Gastrocnemius medialis (tissue), 4 donors: ENCODE results near the gene MOSMO.

Source experiments
- CTCF ChIP-seq, 5 experiments: fragments of 450-650 bp in 3 of 5; fragments of 200-600 bp in 2 of 5; sonication (generic) in 2 of 5; IDR thresholded peaks in 4 of 5; conservative IDR thresholded peaks in 1 of 5; 1 replicate in 4 of 5; 2 replicates in 1 of 5; pipeline ENCODE4 v1.5.1; 2016 to 2019; ENCODE audit warnings: antibody characterized with exemption in 5 of 5, mild to moderate bottlenecking in 3 of 5, moderate library complexity in 3 of 5
- POLR2A ChIP-seq, 2 donors: fragments of 450-650 bp; IDR thresholded peaks; one replicate each; pipeline ENCODE4 v1.6.1; 2017; ENCODE audit warnings: antibody characterized with exemption in 2 of 2, mild to moderate bottlenecking in 2 of 2, moderate library complexity in 2 of 2

- TF ChIP-seq CTCF (IDR thresholded peaks at IDR 0.05 in 4 of 5, conservative IDR thresholded peaks at IDR 0.05 in 1 of 5) (no peak), POLR2A (IDR thresholded peaks at IDR 0.05) (no peak)
Observed at GRCh38 chr16:22050963-22051362, 43.1 kb downstream of the MOSMO start.
